Measurements from ENCODE around the gene FCHO1. TPM values are rescaled to one million over a fixed set of nuclear protein-coding genes. Genes with fewer than 3 reads are reported as not detected.

Gene FCHO1
- total and polyA plus RNA-seq, 2 experiments from 2014 or later: 18.5 to 42.3 TPM

GRCh38 chr19:17752865-17753639 is 1.8 kb downstream of the FCHO1 start (continued):
- TF ChIP-seq ZNF462 (CRISPR knock-in tag; IDR thresholded peaks at IDR 0.05): no peak

DNA sequence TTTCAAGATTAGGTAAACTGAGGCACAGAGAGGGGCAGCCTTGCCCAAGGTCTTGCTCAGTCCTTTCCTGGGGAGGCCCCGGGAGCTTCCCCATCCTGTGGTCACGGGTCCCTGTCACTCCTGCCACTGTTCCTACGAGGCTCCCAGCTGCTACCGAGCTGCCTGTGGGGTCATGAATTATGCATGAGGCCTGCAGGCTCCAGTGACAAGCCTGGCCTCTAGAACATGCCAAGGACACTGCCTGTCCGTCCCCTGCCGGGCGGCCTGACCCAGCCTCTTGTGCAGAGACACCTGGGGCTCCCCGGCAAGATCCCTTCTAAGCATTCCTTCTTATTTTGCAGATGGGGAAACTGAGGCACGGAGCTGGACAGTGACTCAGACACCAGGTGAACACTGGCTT is 2.7 kb downstream of the FCHO1 start:
- DNase-seq (ENCODE audit: low spot score): no peak
- Histone ChIP-seq H2AFZ (no peak overlapping the region), H3K9me2 (ENCODE audit: insufficient read depth) (no peaks in the 10 kb centered on the region), H3K27ac (ENCODE audit: low read depth) (no peak overlapping the region), H3K4me3 (no peak overlapping the region), H3K79me2 (replicated peaks; ENCODE audit: insufficient read depth) (no peaks in the 10 kb centered on the region), H4K20me1 (replicated peaks; ENCODE audit: insufficient read depth) (no peaks in the 10 kb centered on the region), H3K4me2 (no peak overlapping the region), H3K4me1 (ENCODE audit: insufficient read depth) (no peaks in the 10 kb centered on the region; the same call in 1 of the 2 replicates), H3K36me3 (ENCODE audit: insufficient read depth) (no peaks in the 10 kb centered on the region), H3K27me3 (ENCODE audit: insufficient read depth) (no peaks in the 10 kb centered on the region), H3F3A (replicated peaks; ENCODE audit: low read depth) (0 out of 2 replicates have a peak, but pooled peaks cover 2% of the 10 kb centered on the region)
- Mint-ChIP-seq H3K36me3 (ENCODE audit: low read depth) (peaks cover 4% of the 10 kb centered on the region; the same call in 1 of the 3 replicates), H3K27ac (no peak overlapping the region), H3K4me1 (peaks cover 18% of the 10 kb centered on the region), H3K9me3 (no peaks in the 10 kb centered on the region), H3K4me3 (no peak overlapping the region), H3K27me3 (ENCODE audit: insufficient read depth, low read depth, poor library complexity) (peaks cover 8% of the 10 kb centered on the region)
- ATAC-seq: peak; percentile 26; the same call in 2 of the 3 replicates
- TF ChIP-seq EZH2phosphoT487 (IDR thresholded peaks at IDR 0.05; ENCODE audit: unreplicated experiment) (no peak), REST (IDR thresholded peaks at IDR 0.05; ENCODE audit: unreplicated experiment) (no peak), EZH2 (IDR thresholded peaks at IDR 0.05; ENCODE audit: low read depth, unreplicated experiment) (no peak), ZNF114 (CRISPR knock-in tag; IDR thresholded peaks at IDR 0.05) (no peak)

Data from GM23338 (cell line).